Measurements from ENCODE around the gene SDF4. TPM values are rescaled to one million over a fixed set of nuclear protein-coding genes. Genes with fewer than 3 reads are reported as not detected.

The SDF4 gene
- total and polyA plus RNA-seq, 2 of the 8 experiments (the other 6 are each of a cell fraction or from before 2014, with no cell fraction given), result 45.5 to 75.6 TPM

GRCh38 chr1:1197188-1197500 lies 34.7 kb downstream of the SDF4 start:
- Histone ChIP-seq H2BK120ac (replicated peaks; ENCODE audit: low read depth, low read length) (no peak overlapping the region), H2AK5ac (ENCODE audit: low read depth, low read length) (no peak overlapping the region), H3K79me2 (ENCODE audit: control insufficient read depth in 1 of 2, insufficient read depth in 2 of 2, low read length in 2 of 2) (no peaks in the 10 kb centered on the region), H3K9me3 (ENCODE audit: insufficient read depth in 2 of 2, low read depth in 1 of 2, low read length in 1 of 2) (peaks cover 0 to 4% of the 10 kb centered on the region in 2 experiments; a peak in 3 of 4 replicates), H3K4me1 (replicated peaks in 1 of 4; ENCODE audit: control insufficient read depth in 3 of 4, insufficient read depth in 4 of 4, low read length in 3 of 4) (peaks cover 0 to 4% (median under 1%) of the 10 kb centered on the region in 4 experiments; a peak in 4 of 7 replicates), H4K8ac (ENCODE audit: extremely low read depth, insufficient read depth, low read length) (no peak overlapping the region), H3K36me3 (ENCODE audit: control insufficient read depth in 2 of 4, insufficient read depth in 4 of 4, low read length in 3 of 4) (no peaks in the 10 kb centered on the region), H3K4me2 (ENCODE audit: insufficient read depth in 1 of 2, low read depth in 2 of 2, low read length in 2 of 2) (no peak overlapping the region), H3K27ac (ENCODE audit: low read depth, low read length) (no peak overlapping the region), H2BK12ac (ENCODE audit: low read depth, low read length) (no peak overlapping the region), H3K23me2 (ENCODE audit: low read depth, low read length) (no peaks in the 10 kb centered on the region; the same call in 1 of the 2 replicates), H2AFZ (ENCODE audit: low read length) (no peak overlapping the region), H3K18ac (ENCODE audit: extremely low read depth, low read length) (no peak overlapping the region), H3K9ac (replicated peaks in 1 of 4; ENCODE audit: extremely low read depth in 1 of 4, low read depth in 3 of 4, low read length in 3 of 4) (no peak overlapping the region), H2BK15ac (ENCODE audit: low read length) (no peak overlapping the region), H3K14ac (ENCODE audit: insufficient read length) (no peak overlapping the region), H3K23ac (ENCODE audit: insufficient read length) (no peak overlapping the region), H3K79me1 (ENCODE audit: low read depth, low read length) (no peaks in the 10 kb centered on the region), H2BK5ac (ENCODE audit: low read depth, low read length) (no peak overlapping the region), H2BK20ac (ENCODE audit: low read length) (no peak overlapping the region), H4K5ac (ENCODE audit: insufficient read length, low read depth, low read length) (no peak overlapping the region), H4K91ac (replicated peaks; ENCODE audit: insufficient read length, low read length) (no peak overlapping the region), H3K27me3 (replicated peaks in 1 of 4; ENCODE audit: control insufficient read depth in 3 of 4, extremely low read depth in 1 of 4, insufficient read depth in 3 of 4, low read length in 3 of 4) (peaks cover 0 to 3% (median 1%) of the 10 kb centered on the region in 4 experiments; a peak in 4 of 7 replicates), H3K4ac (replicated peaks; ENCODE audit: insufficient read length, low read depth, low read length) (no peak overlapping the region), H3K56ac (replicated peaks; ENCODE audit: insufficient read length, low read depth, low read length) (no peak overlapping the region), H3K4me3 (ENCODE audit: extremely low read depth in 1 of 4, insufficient read depth in 2 of 4, low read depth in 3 of 4, low read length in 4 of 4) (no peak overlapping the region), H4K20me1 (replicated peaks in 1 of 2; ENCODE audit: control insufficient read depth in 1 of 2, insufficient read depth in 2 of 2, low read length in 2 of 2) (no peaks in the 10 kb centered on the region)
- WGBS, 2 experiments (ENCODE audit: extremely low coverage in 1 of 2, insufficient coverage in 1 of 2, insufficient read length in 1 of 2, insufficient replicate concordance in 2 of 2, low coverage in 1 of 2, low lambda C conversion rate in 2 of 2, missing lambda C conversion rate in 1 of 2), result no CpG with 5 or more reads among the region's 8 CpGs
- POLR2A ChIA-PET (ENCODE audit: partially characterized antibody), result no interaction called here
- FAIRE-seq, result no peak
- no peak for DNase-seq (ENCODE audit: low read depth in 1 of 2, low spot score in 2 of 2)
- CTCF ChIA-PET (ENCODE audit: partially characterized antibody), result interaction anchor here (3.5 kb wide), 1 partner anchor 75 kb away, joined by 14 read pairs; no protein-coding TSS in a partner anchor
- TF ChIP-seq SAP30 (IDR thresholded peaks at IDR 0.05; ENCODE audit: insufficient read depth, insufficient replicate concordance, low read length) (no peak), TEAD4 (IDR thresholded peaks at IDR 0.05; ENCODE audit: low read depth, low read length) (no peak), ATF3 (IDR thresholded peaks at IDR 0.05; ENCODE audit: insufficient read depth, low read depth, low read length) (no peak), CHD2 (IDR thresholded peaks at IDR 0.05; ENCODE audit: low read length) (no peak), GABPA (IDR thresholded peaks at IDR 0.05; ENCODE audit: borderline replicate concordance, insufficient read depth, low read length) (no peak), EP300 (IDR thresholded peaks at IDR 0.05; ENCODE audit: borderline replicate concordance in 1 of 2, low read depth in 2 of 2, low read length in 2 of 2) (no peak), KDM1A (IDR thresholded peaks at IDR 0.05; ENCODE audit: borderline replicate concordance, low read length) (no peak), SRF (IDR thresholded peaks at IDR 0.05; ENCODE audit: low read depth, low read length) (no peak), SIRT6 (IDR thresholded peaks at IDR 0.05; ENCODE audit: low read length) (no peak), SP2 (IDR thresholded peaks at IDR 0.05; ENCODE audit: low read length) (no peak), MAX (IDR thresholded peaks at IDR 0.05) (no peak), ZNF274 (IDR thresholded peaks at IDR 0.05; ENCODE audit: borderline replicate concordance, extremely low read depth, low read length) (no peak), ASH2L (IDR thresholded peaks at IDR 0.05; ENCODE audit: low read length) (no peak), SP4 (IDR thresholded peaks at IDR 0.05; ENCODE audit: low read length) (no peak)

All from H1 (cell line).